DMS153 treated with DMSO at 0.1 percent for 48 hours (cell line): ENCODE measurements around the gene CACNA1D.
"Not testable (repeated sequence)": the region's sequence is repeated elsewhere in the genome, so short reads cannot be mapped to it uniquely, and the experiment has no call there.

Experiments used
- DNase-seq: peaks from one replicate; lab custom pipeline; 2025; ENCODE audit not compliant: unreplicated experiment; lab: John Stamatoyannopoulos, UW

The CACNA1D gene

DNA sequence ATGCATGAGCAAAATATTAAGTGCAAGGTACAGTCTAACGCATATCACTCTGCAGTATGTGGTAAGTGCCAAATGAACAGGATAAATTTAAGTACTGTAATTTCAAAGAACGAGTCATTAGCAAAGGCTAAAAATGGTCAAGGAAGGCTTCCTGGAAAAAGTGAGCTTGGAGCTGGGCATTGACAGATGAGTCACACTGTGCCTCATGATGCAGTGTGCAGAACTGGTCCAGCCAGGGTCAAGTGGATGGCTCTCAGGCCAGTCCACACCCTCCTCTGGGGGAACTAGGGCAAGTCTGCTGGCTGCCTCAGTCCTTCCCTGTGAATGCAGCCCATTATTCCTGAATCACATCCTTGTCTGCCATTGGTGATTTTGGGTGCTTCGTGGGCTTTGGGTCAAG, 76.3 kb downstream of the CACNA1D start:
- no peak for DNase-seq

DNA sequence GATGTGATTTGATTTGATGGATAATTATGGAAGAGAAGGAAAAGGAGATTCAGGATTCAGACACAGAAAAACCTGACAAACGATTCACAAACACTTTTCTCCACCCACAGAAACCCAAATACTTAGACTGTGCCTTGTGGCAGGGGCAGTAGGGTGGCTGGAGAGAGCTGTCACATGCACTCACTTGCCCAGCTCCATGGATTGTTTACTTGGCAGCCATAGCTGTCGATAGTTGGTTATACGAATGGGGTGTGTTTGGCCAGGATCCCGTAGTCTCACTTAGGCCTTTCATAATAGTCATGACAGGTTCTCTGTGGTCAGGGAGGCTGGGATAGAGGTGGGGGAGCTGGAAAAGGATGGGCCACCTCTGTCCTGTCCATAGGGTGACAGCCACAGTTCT, 76.9 kb downstream of the CACNA1D start:
- DNase-seq: peak; percentile 2

DNA sequence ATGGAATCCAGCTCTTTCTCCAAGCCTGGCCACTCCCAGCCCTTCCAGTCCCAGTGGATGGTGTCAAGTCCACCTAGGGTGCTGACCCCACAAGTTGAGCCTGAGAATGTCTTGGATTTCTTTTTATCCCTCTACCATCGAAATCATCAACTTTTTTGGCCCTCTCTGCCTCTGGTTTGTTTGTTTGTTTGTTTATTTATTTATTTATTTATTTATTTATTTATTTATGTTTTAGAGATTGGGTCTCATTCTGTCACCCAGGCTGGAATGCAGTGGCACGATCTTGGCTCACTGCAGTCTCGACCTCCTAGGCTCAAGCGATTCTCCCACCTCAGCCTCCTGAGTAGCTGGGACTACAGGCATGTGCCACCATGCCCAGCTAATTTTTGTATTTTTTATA, 77.8 kb downstream of the CACNA1D start:
- DNase-seq: not testable (repeated sequence)

DNA sequence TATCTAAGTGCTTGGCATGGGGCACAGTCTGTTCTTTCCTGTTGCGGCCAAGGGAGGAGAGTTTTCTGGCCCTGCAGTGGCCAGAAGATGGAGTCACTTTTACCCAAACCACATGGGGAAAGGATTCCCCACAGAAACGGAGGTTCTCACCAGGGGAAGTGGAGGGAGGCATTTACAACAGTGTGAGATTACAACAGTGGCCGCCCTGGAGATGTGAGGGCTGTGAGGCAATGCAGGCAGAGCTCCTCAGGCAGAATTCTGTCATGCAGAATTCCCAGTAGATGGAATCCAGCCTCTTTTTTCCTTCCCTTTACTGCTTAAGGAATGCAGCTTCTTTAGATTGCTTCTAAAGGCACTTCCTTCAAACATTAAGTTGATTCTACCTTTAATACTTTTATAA, 83.1 kb downstream of the CACNA1D start:
- no peak for DNase-seq

DNA sequence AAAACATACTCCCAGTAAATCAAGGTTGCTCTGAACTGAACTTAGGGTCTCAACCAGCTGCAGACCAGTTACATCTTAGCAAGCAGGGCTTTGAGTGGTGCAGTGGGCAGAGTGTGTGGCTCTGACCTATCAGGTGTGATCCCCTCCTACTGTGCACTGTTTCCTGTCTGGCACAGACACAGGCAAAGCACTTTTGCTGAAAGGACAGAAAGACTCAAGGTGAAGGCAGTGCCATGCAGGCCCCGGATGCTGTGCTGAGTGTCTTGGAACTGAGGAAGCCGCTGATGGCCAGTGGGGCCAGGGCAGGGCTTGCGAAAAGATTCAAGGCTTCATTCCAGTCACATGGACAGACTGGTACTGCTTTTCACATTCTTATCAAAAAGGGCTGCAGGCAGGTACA, 85.2 kb downstream of the CACNA1D start:
- DNase-seq: no peak

DNA sequence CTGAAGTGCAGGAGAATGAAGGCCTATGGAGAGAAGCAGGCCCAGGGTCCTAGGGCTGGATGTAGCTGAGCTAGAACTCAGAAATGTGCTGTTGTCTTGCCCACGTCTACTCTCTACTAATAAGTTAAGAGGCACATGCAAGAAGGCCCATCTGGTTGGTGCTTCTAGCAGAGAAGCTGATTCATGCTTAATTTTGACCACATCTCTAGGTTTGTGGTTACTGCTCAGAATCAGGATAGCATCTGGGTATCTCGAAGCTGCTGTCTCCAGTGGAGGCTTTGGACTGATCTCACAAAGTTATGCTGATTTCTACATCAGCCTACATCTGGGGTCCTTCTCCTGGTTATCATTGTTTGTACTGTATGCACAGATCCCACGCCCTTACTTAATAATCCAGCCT, 87.3 kb downstream of the CACNA1D start:
- DNase-seq: no peak

DNA sequence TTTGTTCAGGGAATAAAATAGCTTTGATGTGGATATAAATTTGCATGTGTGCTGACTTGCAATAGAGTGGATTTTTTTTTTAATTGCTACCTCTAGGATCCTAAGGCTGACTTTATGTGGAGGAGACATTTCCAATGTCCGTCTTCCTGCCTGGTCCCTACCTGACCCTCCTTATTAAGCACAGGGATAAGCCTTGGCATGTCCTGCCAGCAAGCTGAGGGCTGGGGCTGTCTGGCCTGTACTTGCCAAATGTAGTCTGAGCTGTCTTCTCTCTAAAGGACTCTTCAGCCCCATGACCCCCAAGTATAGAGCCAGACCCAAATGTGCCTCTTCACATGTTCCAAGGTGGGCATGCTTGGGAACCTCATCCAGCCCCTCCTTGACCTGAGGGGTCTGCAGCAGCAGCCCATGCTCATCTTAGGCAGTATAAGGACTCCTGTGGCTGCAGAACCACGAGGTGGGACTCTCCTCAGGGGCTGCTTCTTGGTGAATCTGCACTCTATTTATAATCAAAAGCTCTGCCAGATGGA, 88.8 kb downstream of the CACNA1D start:
- DNase-seq: no peak

DNA sequence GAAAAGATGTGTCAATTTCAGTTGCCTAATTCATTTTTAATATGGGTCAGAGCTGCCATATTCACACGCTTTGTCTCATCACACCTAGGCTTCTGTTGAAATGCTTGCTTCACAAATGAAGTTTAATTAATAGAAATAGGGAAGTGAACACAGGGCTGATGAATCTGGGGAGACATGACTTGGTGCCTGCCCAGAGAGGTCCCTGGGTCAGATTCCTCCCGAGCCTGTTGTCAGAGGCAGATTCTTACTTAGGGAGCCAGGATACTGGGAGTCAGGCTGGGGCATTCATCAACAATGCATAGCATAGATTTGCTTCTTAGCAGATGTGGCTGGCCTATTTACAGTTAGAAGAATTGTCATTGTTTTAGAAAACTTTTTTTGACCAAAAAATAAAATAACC, 90.6 kb downstream of the CACNA1D start:
- no peak for DNase-seq

DNA sequence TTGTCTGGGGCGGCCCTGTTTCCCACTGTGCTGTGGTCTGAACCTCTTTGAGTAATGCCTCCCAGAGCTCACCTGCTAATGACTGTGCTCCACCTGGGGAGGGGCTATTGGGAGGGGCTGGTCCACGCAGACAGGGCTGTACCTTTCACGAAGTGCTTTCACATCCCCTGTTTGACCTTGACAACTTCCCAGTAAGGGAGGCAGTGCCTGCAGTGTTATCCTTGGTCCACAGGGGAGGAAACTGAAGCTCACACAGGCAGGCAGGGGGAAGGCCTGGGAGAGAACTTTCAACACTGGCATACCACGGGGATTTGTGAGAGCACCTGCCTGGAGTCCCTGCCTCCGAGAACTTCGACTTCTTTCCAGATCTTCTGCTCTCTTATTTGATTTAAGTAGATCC, 91.2 kb downstream of the CACNA1D start:
- no peak for DNase-seq

DNA sequence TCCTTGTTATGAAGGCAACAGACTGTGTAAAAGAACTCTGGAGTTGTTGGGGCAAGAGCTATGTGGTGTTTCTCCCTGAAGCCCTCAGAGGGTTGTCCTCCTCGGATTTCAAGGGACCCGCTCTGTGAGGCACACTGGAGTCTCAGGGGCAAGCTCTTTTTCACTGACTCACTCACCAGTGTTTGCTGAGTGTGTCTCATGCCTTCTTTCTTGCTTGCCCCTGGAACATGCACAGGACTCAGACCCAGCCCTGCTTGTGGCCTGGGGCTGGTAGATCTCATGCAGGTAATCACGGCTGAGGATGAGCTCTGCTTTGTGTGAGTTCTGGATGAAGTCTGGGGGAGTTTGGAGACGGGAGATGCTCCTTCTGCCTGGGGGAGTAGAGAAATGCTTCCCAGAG, 93.7 kb downstream of the CACNA1D start:
- no peak for DNase-seq

DNA sequence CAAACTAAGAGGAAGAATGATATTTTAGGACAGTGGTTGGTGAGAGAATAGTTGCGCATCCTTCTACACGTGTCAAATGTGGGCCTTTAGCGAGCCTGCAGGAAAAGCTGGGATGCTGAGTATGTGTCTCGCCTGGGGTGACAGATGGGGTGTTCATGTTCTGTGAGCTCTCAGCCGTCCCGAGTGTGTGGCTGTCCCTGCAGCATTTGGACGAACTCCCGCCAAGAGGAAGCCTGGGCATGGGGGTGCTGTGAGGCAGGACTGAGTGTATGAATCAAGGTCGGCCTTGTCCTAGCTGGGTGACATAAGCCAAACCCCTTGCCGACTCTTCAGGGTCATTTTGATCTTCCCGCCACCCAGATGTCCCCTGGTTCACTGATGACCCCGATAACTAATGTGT, 94.8 kb downstream of the CACNA1D start:
- DNase-seq: no peak

DNA sequence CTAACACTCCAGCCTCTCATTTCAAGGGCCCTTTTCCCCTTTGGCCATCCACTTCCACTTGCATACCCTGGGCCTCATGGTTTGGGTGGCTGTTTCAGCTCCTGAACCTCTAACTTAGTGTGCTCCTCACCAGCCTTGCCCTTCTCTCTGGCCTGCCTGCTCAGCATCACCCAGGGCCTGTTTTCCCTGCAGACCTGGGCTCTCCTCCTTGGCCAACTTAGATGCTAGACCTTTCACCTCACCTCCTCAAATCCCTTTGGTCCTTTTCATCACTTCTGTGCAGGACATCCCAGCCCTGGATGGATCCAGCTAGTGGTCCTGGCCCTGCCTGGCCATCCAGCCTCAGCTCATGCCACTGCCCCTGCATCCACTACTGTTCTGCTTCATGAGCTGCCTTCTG, 95.4 kb downstream of the CACNA1D start:
- no peak for DNase-seq

DNA sequence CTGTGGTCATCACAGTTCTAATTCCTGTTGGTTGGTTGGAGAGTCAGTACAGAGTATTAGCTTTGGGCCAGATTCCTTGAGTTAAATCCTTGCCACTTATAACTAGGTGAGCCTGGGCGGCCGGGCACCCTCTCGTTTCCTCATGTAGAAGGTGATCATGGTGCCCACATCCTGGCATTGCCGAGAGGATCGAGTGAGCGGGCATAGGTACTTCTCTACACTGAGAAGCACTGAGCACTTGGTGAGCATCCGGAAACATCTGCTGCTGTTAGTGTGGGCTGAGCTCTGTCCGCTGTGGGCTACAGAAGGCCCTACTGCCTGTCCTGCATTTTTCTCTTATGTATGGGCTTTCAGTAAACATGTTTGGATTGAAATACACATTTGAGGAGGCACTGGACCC, 96.2 kb downstream of the CACNA1D start:
- DNase-seq: no peak

DNA sequence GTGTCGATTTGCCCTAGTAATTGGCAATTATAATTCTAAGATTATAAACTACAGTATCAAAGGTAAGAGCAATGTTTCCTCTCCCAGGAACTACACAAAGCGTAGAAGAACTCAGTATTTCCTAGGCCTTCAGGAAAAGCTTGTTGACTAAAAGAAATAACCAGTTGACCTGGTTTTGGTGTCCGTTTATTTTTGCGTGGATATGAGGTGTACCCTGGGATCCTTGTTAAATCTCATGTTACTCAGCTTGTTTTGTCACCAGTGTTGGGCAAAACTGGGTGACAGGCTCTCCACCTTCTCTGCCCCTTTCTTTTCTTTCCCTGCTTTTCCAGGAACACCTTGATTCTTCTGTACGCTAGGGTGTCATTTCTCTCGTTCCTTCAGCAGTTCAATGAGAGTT, 97.2 kb downstream of the CACNA1D start:
- DNase-seq: no peak

DNA sequence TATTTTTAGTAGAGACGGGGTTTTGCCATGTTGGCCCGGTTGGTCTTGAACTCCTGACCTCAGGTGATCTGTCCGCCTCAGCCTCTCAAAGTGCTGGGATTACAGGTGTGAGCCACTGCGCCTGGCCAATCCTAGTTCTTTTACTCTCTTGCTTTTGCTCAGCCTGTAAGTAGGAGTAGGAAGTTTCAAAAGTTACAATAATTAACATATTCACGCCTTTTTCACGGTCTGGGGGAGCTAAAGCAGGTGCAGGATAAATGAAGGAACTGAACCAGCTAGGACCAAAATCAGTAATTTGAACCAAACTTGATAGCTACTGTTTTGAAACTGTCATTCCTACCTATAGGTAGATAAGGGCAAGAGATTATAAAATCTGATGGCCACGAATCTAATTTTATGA, 98.5 kb downstream of the CACNA1D start:
- no peak for DNase-seq

DNA sequence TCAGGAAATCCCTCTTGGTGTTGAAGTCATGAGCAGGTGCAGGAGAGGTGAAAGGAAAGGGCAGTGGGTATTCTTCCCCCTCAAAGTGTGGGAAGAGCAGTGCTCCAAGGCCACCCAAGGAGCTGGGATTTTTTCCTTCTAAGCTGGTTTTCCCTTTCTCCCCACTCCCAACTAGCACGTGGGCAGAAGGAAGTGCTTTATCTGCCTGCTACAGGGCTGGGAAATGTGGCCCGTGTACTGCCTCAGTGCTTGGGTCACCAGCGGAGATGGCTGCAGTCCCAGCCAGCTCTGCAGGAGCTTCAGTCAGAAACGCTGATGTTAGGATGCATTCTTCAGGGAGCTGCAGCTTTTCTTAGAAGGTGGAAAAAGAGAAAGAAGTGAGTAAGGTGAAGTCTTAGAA, 99.2 kb downstream of the CACNA1D start:
- DNase-seq: no peak

DNA sequence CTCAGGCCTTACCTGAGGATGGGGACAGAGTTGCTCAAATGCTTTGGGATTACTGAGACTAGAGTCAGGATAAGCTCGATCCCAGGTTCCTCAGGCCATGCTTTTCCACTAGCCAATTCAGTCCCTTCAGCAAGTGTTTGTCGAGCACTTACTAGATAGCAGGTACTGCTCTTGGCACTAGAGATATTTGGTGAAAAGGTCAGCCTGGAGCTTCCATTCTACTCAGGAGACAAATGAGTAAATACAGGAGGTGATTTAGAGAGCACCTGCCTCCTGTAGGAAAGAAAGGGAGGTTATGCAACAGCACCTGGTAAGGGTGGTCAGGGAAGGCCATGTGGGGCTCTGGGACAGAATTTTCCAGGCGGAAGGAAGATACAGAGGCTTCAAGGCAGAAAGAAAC, 99.9 kb downstream of the CACNA1D start:
- DNase-seq: no peak

DNA sequence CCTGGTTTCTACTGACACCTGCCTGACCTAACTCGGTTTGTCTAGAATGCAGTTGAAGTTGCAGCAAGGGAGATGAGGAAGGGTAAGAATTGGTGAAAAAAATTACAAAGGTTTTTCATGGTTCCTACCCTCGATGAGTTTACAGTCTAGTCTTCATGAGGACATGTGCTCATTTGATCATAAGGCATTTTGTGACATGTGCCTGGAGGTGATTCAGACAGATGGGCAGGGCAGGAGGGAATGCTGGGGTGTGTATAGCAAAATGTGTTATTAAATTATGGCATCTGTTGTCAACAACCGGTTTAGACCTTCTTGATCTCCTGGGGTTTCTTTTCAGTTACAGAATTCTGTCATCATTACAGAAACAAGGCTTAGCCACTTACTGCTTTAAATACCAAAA, 101.2 kb downstream of the CACNA1D start:
- DNase-seq: no peak

DNA sequence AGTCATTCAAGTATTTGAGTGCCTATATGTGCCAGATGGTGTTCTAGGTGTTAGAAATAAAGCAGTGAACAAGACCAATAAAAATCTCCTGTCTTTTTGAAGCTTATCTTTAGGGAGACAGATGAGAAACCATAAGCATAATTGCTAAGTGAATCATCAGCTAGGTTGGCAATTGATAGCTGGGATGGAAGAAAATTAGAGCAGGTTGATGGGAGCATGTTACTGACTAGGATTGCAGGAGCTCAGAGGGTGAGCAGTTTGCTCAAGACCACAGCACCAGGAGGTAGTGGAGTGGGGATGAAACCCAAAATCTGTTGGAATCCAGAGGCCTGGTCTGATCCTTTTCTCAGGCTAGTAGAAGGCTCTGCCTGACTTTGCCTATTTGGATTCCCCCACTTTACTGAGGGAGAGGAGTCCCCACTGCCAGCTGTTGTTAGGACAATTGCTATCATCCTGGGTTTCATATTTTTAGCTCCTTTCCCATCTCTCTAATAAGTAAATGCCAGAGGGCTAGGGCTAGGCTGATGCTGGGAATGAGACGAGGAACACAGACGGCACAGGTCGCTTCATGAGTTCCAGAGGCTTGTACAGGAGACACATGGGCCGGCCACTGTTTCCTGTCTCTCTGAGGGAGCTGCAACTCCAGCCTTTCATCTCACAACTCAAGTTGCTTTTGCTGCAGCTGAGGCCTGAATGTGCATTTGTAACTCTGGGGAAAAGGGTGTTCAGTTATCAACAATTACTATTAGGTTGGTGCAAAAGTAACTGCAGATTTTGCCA, 102.9 kb downstream of the CACNA1D start:
- no peak for DNase-seq

DNA sequence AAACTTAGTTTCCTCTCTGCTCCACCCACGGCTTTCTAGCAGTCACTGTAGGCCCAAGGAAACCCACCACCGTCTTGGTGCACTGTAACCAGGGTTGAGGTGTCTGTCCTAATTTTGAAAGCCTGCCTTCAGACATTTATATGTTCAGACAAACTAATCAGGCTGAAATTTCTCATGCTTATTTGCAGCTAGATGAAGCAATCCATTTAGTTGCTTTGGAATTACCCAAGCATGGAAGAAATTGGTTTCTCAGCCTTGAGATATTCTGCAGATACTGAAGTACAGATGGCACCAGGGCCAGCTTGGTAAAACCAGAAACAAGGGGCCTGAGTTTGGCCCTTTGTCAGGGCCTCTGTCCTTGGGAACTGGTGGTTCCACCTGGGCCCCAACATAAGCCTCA, 105.4 kb downstream of the CACNA1D start:
- DNase-seq: no peak

DNA sequence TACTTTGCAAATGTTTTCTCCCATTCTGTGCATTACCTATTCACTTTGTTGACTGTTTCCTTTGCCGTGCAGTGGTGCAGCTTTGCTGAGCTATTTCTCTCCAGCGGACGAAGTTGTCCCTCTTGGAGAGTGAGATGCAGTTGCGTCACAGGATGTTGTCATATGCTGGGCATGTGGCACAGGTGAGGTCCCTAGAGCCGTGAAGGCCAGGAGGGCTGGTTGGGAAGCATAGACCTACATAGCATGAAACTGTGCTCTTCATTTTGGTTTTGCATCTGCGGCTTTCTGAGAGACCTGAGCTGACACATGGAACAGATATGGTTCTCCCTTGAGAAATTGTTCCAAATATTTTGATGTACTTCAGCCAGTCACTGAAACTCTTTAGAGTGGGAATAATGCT, 108.5 kb downstream of the CACNA1D start:
- DNase-seq: no peak

DNA sequence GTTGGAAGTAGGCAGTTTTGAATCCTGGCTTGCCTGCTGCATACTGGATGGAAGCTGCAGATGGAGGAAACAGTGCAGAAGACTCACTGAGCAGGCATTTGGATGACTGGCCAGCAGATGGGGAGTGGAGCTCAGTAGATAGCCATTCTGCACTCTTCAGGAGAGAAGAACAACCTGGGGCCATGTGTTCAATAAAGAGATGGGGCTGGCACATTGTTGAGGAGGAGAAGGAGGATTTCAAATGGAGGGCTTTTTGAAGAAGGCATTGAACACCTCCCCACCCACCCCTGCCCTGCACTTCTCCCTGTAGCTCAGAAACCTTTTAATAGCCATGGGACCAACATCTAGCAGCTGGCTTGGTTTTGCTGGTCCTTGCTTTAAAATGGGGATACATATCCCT, 109.8 kb downstream of the CACNA1D start:
- no peak for DNase-seq

DNA sequence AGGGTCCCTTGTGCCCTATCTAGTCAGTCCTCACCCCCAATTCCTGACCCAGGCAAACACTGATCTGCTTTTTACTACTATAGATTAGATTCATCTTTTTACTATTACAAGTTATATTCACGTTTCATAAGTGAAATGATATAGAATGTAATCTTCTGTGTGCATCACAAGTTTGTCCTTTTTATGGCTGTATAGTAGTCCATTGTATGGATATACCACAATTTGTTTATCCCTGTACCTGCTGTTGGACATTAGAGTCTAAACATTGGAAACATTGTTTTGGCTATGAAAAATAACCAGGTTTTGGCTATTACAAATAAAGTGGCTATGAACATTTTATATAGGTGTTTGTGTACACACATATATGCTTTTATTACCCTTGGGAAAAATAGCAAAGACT, 112.4 kb downstream of the CACNA1D start:
- no peak for DNase-seq
